LHCN-M2 (cell line): Measurements from ENCODE around the gene MYCL. TPM values are rescaled to one million over a fixed set of nuclear protein-coding genes. Genes with fewer than 3 reads are reported as not detected.
A peak's percentile ranks its signal among the peaks of the same experiment; 100 is the strongest.
"Not testable (repeated sequence)": the region's sequence is repeated elsewhere in the genome, so short reads cannot be mapped to it uniquely, and the experiment has no call there.

Source experiments
- DNase-seq: peaks from one replicate; pipeline ENCODE4 v3.0.0-alpha.2; 2012; ENCODE audit warnings: low read depth
- total RNA-seq: library from RNA; depleted of rRNA; stranded (reverse); fragments of >200 nt; gene quantifications from 2 replicates; pipeline ENCODE4 v1.2.3, GENCODE V29; 2014

The MYCL gene
- total RNA-seq, 1 experiment from 2014 or later, result 9.6 TPM

- peak; percentile 84 for DNase-seq
These were observed 8.8 kb downstream of the MYCL start for GRCh38 chr1:39892601-39893595.

GRCh38 chr1:39890880-39891279 is 10.8 kb downstream of the MYCL start:
- no peak for DNase-seq

- no peak for DNase-seq
These were observed 11.4 kb downstream of the MYCL start for GRCh38 chr1:39890273-39890672.

GRCh38 chr1:39886757-39887231 is 14.9 kb downstream of the MYCL start:
- DNase-seq, result peak; percentile 20

- DNase-seq, result no peak
These were observed 16.2 kb downstream of the MYCL start for GRCh38 chr1:39885516-39885915.

GRCh38 chr1:39882152-39882551 is 19.6 kb downstream of the MYCL start:
- DNase-seq, result no peak

GRCh38 chr1:39877980-39878956 is 23.4 kb downstream of the MYCL start:
- DNase-seq, result no peak

- no peak for DNase-seq
These were observed 24.4 kb downstream of the MYCL start for GRCh38 chr1:39877231-39877778.

- no peak for DNase-seq
These were observed 25.6 kb downstream of the MYCL start for GRCh38 chr1:39876144-39876543.

GRCh38 chr1:39872698-39873097 is 29.0 kb downstream of the MYCL start:
- peak; percentile 19 for DNase-seq

GRCh38 chr1:39871796-39872195 is 29.9 kb downstream of the MYCL start:
- DNase-seq, result no peak

GRCh38 chr1:39871043-39871442 is 30.7 kb downstream of the MYCL start:
- DNase-seq, result not testable (repeated sequence)

- not testable (repeated sequence) for DNase-seq
These were observed 32.1 kb downstream of the MYCL start for GRCh38 chr1:39869538-39870112.

GRCh38 chr1:39866767-39867166 is 35.0 kb downstream of the MYCL start:
- peak; percentile 74 for DNase-seq

- no peak for DNase-seq
These were observed 36.0 kb downstream of the MYCL start for GRCh38 chr1:39865762-39866161.

GRCh38 chr1:39863177-39863576 is 38.5 kb downstream of the MYCL start:
- DNase-seq, result no peak

- no peak for DNase-seq
These were observed 40.7 kb downstream of the MYCL start for GRCh38 chr1:39861003-39861402.

GRCh38 chr1:39859859-39860812 is 41.6 kb downstream of the MYCL start:
- no peak for DNase-seq

- no peak for DNase-seq
These were observed 43.4 kb downstream of the MYCL start for GRCh38 chr1:39858315-39858714.
